MM.1S (cell line): ENCODE results near the gene VGLL3.

Source experiments
- CTCF ChIP-seq: fragments of 300-600 bp; sonication (generic); IDR thresholded peaks from 2 replicates; pipeline ENCODE4 v1.5.1; 2016; ENCODE audit warnings: antibody characterized with exemption, low read length, mixed read lengths
- EZH2 ChIP-seq: fragments of 300-600 bp; sonication (generic); optimal IDR thresholded peaks from 2 replicates; pipeline ENCODE3; 2017; ENCODE audit warnings: low read depth, mild to moderate bottlenecking, antibody characterized with exemption, low read length, mixed read lengths
- EZH2phosphoT487 ChIP-seq: fragments of 300-600 bp; sonication (generic); IDR thresholded peaks from 2 replicates; pipeline ENCODE4 v1.6.1; 2018; ENCODE audit warnings: antibody characterized with exemption, low read length

DNA sequence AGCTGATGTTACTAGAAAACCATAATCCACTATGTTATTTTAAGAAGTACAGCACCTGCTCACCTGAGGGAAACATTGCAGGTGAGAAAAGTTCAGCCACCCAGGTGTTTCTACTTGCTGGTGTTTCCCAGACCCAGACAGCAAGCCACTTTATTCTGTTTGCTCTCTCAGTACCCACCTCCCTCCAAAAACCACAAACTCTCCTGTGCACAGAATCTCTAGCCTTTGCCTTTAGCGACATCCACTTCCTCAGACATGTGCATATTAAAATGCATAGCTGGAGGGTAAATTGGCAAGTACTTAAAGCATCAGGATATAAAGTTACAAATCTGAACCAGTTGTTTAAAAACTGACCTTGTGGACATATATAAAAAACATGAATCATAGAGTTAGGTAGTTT lies 36.7 kb downstream of the VGLL3 start:
- TF ChIP-seq EZH2phosphoT487, result no peak
- TF ChIP-seq CTCF, result no peak
- no peak for TF ChIP-seq EZH2
